Mesenteric fat pad (tissue), 1 donor: ENCODE data around the gene RAB12. TPM values are rescaled to one million over a fixed set of nuclear protein-coding genes. Genes with fewer than 3 reads are reported as not detected.
"Not testable (repeated sequence)": the region's sequence is repeated elsewhere in the genome, so short reads cannot be mapped to it uniquely, and the experiment has no call there.

Experiments used
- DNase-seq: peaks from one replicate; pipeline ENCODE4 v3.0.0-alpha.2; 2020; ENCODE audit warnings: low spot score
- long read RNA-seq: library from polyadenylated mRNA; unstranded; transcript quantifications from one replicate; pipeline ENCODE4 v2.0.0, GENCODE V29; 2020
- total RNA-seq: library from RNA; stranded (reverse); fragmentation: NEBNext Ultra II Directional; extraction: Animal tissue kit (Norgen Biotek cat#: 25700); gene quantifications from one replicate; pipeline ENCODE4 v1.2.1, GENCODE V29; 2021
- donor health status: DM: yes; HTN: yes; CAD: no.

The RAB12 gene
- total RNA-seq, result 43.8 TPM
- long read RNA-seq, partial matches to known transcripts, result 0 of 3 reads
- long read RNA-seq, other reads (novel, unspliced or antisense), result 1 of 3 reads

GRCh38 chr18:8608795-8609658 lies at the start of gene RAB12:
RAB12 (plus strand) TSS chr18:8609437; CDS start chr18:8609440, 3 bp downstream.
- DNase-seq, result peak; percentile 97

- DNase-seq, result no peak
Measured at GRCh38 chr18:8559612-8560186, 49.5 kb upstream of the RAB12 start.

GRCh38 chr18:8561123-8561910 lies 47.9 kb upstream of the RAB12 start:
- no peak for DNase-seq

GRCh38 chr18:8562070-8562469 lies 47.2 kb upstream of the RAB12 start:
- no peak for DNase-seq

- DNase-seq, result no peak
Measured at GRCh38 chr18:8562919-8563318, 46.3 kb upstream of the RAB12 start.

- no peak for DNase-seq
Measured at GRCh38 chr18:8571399-8571798, 37.8 kb upstream of the RAB12 start.

GRCh38 chr18:8573766-8574165 lies 35.5 kb upstream of the RAB12 start:
- not testable (repeated sequence) for DNase-seq

GRCh38 chr18:8584798-8585197 lies 24.4 kb upstream of the RAB12 start:
- DNase-seq, result no peak

GRCh38 chr18:8586941-8587340 lies 22.3 kb upstream of the RAB12 start:
- DNase-seq, result no peak

- DNase-seq, result no peak
Measured at GRCh38 chr18:8595445-8595844, 13.8 kb upstream of the RAB12 start.

GRCh38 chr18:8601277-8602032 lies 7.8 kb upstream of the RAB12 start:
- DNase-seq, result no peak

- DNase-seq, result no peak
Measured at GRCh38 chr18:8602040-8602439, 7.2 kb upstream of the RAB12 start.

GRCh38 chr18:8602557-8602956 lies 6.7 kb upstream of the RAB12 start:
- no peak for DNase-seq

GRCh38 chr18:8603663-8604520 lies 5.3 kb upstream of the RAB12 start:
- DNase-seq, result no peak

- DNase-seq, result no peak
Measured at GRCh38 chr18:8605974-8606373, 3.3 kb upstream of the RAB12 start.

- DNase-seq, result no peak
Measured at GRCh38 chr18:8607776-8608742, 1.2 kb upstream of the RAB12 start.

GRCh38 chr18:8609659-8610458 lies 622 bp downstream of the RAB12 start:
- DNase-seq, result no peak

- DNase-seq, result no peak
Measured at GRCh38 chr18:8610459-8610851, 1.2 kb downstream of the RAB12 start.
